ENCODE measurements around the gene SND1. TPM values are rescaled to one million over a fixed set of nuclear protein-coding genes. Genes with fewer than 3 reads are reported as not detected.

SND1 gene
- total and polyA plus RNA-seq, 2 donors (not counting 1 experiment from before 2014, with no cell fraction given): 44.4 to 165 TPM

GRCh38 chr7:128099204-128099671 lies 447.2 kb downstream of the SND1 start:
- no peaks in the 10 kb centered on the region for H3K9me3 Mint-ChIP-seq (ENCODE audit: insufficient read depth)
- 95% methylated on average over 4 of the region's 5 CpGs for WGBS (ENCODE audit: insufficient coverage)
- no peak overlapping the region for H3K4me3 Mint-ChIP-seq
- peak overlapping the region in 1 of 2 donors; percentile 26 for H3K27ac ChIP-seq (ENCODE audit: low read length in 2 of 2)
- TF ChIP-seq CTCF (IDR thresholded peaks at IDR 0.05): no peak
- no peak for TF ChIP-seq EZH2 (IDR thresholded peaks at IDR 0.05; ENCODE audit: borderline replicate concordance, insufficient read depth, low read depth, low read length, poor library complexity, severe bottlenecking)
- DNase-seq (no peak), ATAC-seq (ENCODE audit: low read depth) (no peak)
- no peak overlapping the region for H2AFZ ChIP-seq (ENCODE audit: insufficient read depth, low read depth, low read length, poor library complexity, severe bottlenecking)
- H3K4me1 Mint-ChIP-seq: peaks cover 33% of the 10 kb centered on the region
- H3K4me3 ChIP-seq (ENCODE audit: control extremely low read depth in 1 of 5, extremely low read depth in 1 of 5, insufficient read depth in 1 of 5, low read depth in 2 of 5, low read length in 4 of 5): no peak overlapping the region
- H3K27ac Mint-ChIP-seq: peak overlapping the region; percentile 50
- H3K36me3 ChIP-seq (replicated peaks in 1 of 2; ENCODE audit: control extremely low read depth in 1 of 2, control insufficient read depth in 1 of 2, extremely low read depth in 1 of 2, insufficient read depth in 2 of 2, low read length in 1 of 2): peaks cover 0 to 12% of the 10 kb centered on the region in 2 experiments
- no peaks in the 10 kb centered on the region for H3K79me2 ChIP-seq (ENCODE audit: control insufficient read depth, insufficient read depth, low read length)
- no peaks in the 10 kb centered on the region for H4K20me1 ChIP-seq (ENCODE audit: control insufficient read depth, insufficient read depth, low read length, poor library complexity, severe bottlenecking)
- no peak overlapping the region for H3K9ac ChIP-seq (ENCODE audit: low read length)
- no peaks in the 10 kb centered on the region for H3K27me3 ChIP-seq (replicated peaks in 1 of 4; ENCODE audit: control extremely low read depth in 1 of 4, control insufficient read depth in 3 of 4, insufficient read depth in 4 of 4, low read length in 3 of 4)
- peaks cover 0 to 19% (median 0%) of the 10 kb centered on the region in 3 donors for H3K9me3 ChIP-seq (ENCODE audit: control extremely low read depth in 1 of 3, control insufficient read depth in 2 of 3, insufficient read depth in 1 of 3, low read length in 2 of 3)
- no peak overlapping the region for H3K4me2 ChIP-seq (replicated peaks; ENCODE audit: low read depth, low read length, poor library complexity, severe bottlenecking)
- peaks cover 6 to 22% of the 10 kb centered on the region in 2 donors for H3K4me1 ChIP-seq (ENCODE audit: control insufficient read depth in 2 of 2, insufficient read depth in 2 of 2, low read length in 2 of 2)
- ChIA-PET CTCF (interaction anchor here (0.7 to 1.4 kb wide), 4 partner anchors 12 to 391 kb away, joined by 3 to 5 read pairs (median 4); no protein-coding TSS in a partner anchor), POLR2A (no interaction called here)
- H3K27me3 Mint-ChIP-seq: no peaks in the 10 kb centered on the region
- intact Hi-C loops (cut with micrococcal nuclease): no loop called here

GRCh38 chr7:128100225-128100948 lies 448.4 kb downstream of the SND1 start:
- H3K4me3 ChIP-seq (ENCODE audit: control extremely low read depth in 1 of 5, extremely low read depth in 1 of 5, insufficient read depth in 1 of 5, low read depth in 2 of 5, low read length in 4 of 5): no peak overlapping the region
- Mint-ChIP-seq H3K4me3 (no peak overlapping the region), H3K27me3 (no peaks in the 10 kb centered on the region), H3K9me3 (ENCODE audit: insufficient read depth) (no peaks in the 10 kb centered on the region), H3K27ac (peak overlapping the region; percentile 10), H3K4me1 (peaks cover 39% of the 10 kb centered on the region)
- ATAC-seq (ENCODE audit: low read depth) (no peak), DNase-seq (no peak)
- H3K4me2 ChIP-seq (replicated peaks; ENCODE audit: low read depth, low read length, poor library complexity, severe bottlenecking): no peak overlapping the region
- peaks cover 0 to 19% (median 0%) of the 10 kb centered on the region in 3 donors for H3K9me3 ChIP-seq (ENCODE audit: control extremely low read depth in 1 of 3, control insufficient read depth in 2 of 3, insufficient read depth in 1 of 3, low read length in 2 of 3)
- no peaks in the 10 kb centered on the region for H4K20me1 ChIP-seq (ENCODE audit: control insufficient read depth, insufficient read depth, low read length, poor library complexity, severe bottlenecking)
- CTCF ChIA-PET: interaction anchor here (2.2 kb wide), 1 partner anchor 35 kb away, joined by 13 read pairs; no protein-coding TSS in a partner anchor
- intact Hi-C loops (cut with micrococcal nuclease): loop anchor here (5.0 kb wide), 1 partner anchor 68 kb away; the partner anchor contains the start of gene LRRC4
- POLR2A ChIA-PET: no interaction called here
- H3K9ac ChIP-seq (ENCODE audit: low read length): no peak overlapping the region
- TF ChIP-seq EZH2 (IDR thresholded peaks at IDR 0.05; ENCODE audit: borderline replicate concordance, insufficient read depth, low read depth, low read length, poor library complexity, severe bottlenecking): no peak
- no peak for TF ChIP-seq CTCF (IDR thresholded peaks at IDR 0.05)
- peak overlapping the region in 1 of 2 donors; percentile 19 for H3K27ac ChIP-seq (ENCODE audit: low read length in 2 of 2)
- WGBS (ENCODE audit: insufficient coverage): 100% methylated on average over 3 of the region's 3 CpGs
- no peak overlapping the region for H2AFZ ChIP-seq (ENCODE audit: insufficient read depth, low read depth, low read length, poor library complexity, severe bottlenecking)
- H3K4me1 ChIP-seq (ENCODE audit: control insufficient read depth in 2 of 2, insufficient read depth in 2 of 2, low read length in 2 of 2): peaks cover 13 to 32% of the 10 kb centered on the region in 2 donors
- peaks cover 0 to 9% of the 10 kb centered on the region in 2 experiments for H3K36me3 ChIP-seq (replicated peaks in 1 of 2; ENCODE audit: control extremely low read depth in 1 of 2, control insufficient read depth in 1 of 2, extremely low read depth in 1 of 2, insufficient read depth in 2 of 2, low read length in 1 of 2)
- no peaks in the 10 kb centered on the region for H3K27me3 ChIP-seq (replicated peaks in 1 of 4; ENCODE audit: control extremely low read depth in 1 of 4, control insufficient read depth in 3 of 4, insufficient read depth in 4 of 4, low read length in 3 of 4)
- peaks cover 4% of the 10 kb centered on the region for H3K79me2 ChIP-seq (ENCODE audit: control insufficient read depth, insufficient read depth, low read length)

All from B cell (primary cell).